ENCODE results near the gene VKORC1.
A peak's percentile ranks its signal among the peaks of the same experiment; 100 is the strongest.

The VKORC1 gene

GRCh38 chr16:31109622-31110021 lies 15.0 kb upstream of the VKORC1 start:
- Histone ChIP-seq H2AFZ (no peak overlapping the region), H3K27me3 (ENCODE audit: control insufficient read depth, insufficient read depth, low read length) (no peaks in the 10 kb centered on the region), H3K79me2 (peaks cover 3% of the 10 kb centered on the region), H3K4me1 (peaks cover 3% of the 10 kb centered on the region), H3K9ac (no peak overlapping the region), H3K4me3 (ENCODE audit: low read depth, low read length) (no peak overlapping the region), H3K36me3 (ENCODE audit: control insufficient read depth, insufficient read depth, low read length) (no peaks in the 10 kb centered on the region), H3K9me3 (ENCODE audit: control insufficient read depth, low read length) (no peaks in the 10 kb centered on the region), H3K4me2 (ENCODE audit: low read length) (no peak overlapping the region), H3K27ac (no peak overlapping the region)
- TF ChIP-seq CTCF (IDR thresholded peaks at IDR 0.05) = no peak

GRCh38 chr16:31108794-31109558 lies 14.4 kb upstream of the VKORC1 start:
- H3K27ac ChIP-seq = peak overlapping the region; percentile 53
- H3K36me3 ChIP-seq (ENCODE audit: control insufficient read depth, insufficient read depth, low read length) = no peaks in the 10 kb centered on the region
- H3K9me3 ChIP-seq (ENCODE audit: control insufficient read depth, low read length) = no peaks in the 10 kb centered on the region
- peaks cover 3% of the 10 kb centered on the region for H3K4me1 ChIP-seq
- H2AFZ ChIP-seq = peak overlapping the region; percentile 94
- H3K4me2 ChIP-seq (ENCODE audit: low read length) = peak overlapping the region; percentile 74
- peaks cover 3% of the 10 kb centered on the region for H3K79me2 ChIP-seq
- H3K27me3 ChIP-seq (ENCODE audit: control insufficient read depth, insufficient read depth, low read length) = no peaks in the 10 kb centered on the region
- H3K9ac ChIP-seq = no peak overlapping the region
- TF ChIP-seq CTCF (IDR thresholded peaks at IDR 0.05) = no peak
- peak overlapping the region; percentile 85 for H3K4me3 ChIP-seq (ENCODE audit: low read depth, low read length)

GRCh38 chr16:31108035-31108793 lies 13.6 kb upstream of the VKORC1 start, which contains the start of gene BCKDK:
BCKDK (plus strand) TSS chr16:31108386; CDS start chr16:31109224, 838 bp downstream.
- peak within 1 kb of the TSS; percentile 94 for H2AFZ ChIP-seq
- no peak for TF ChIP-seq CTCF (IDR thresholded peaks at IDR 0.05)

GRCh38 chr16:31107465-31107867 lies 12.9 kb upstream of the VKORC1 start:
- H2AFZ ChIP-seq = no peak overlapping the region
- H3K27me3 ChIP-seq (ENCODE audit: control insufficient read depth, insufficient read depth, low read length) = no peaks in the 10 kb centered on the region
- H3K9ac ChIP-seq = no peak overlapping the region
- H3K4me3 ChIP-seq (ENCODE audit: low read depth, low read length) = no peak overlapping the region
- TF ChIP-seq CTCF (IDR thresholded peaks at IDR 0.05) = no peak
- peaks cover 3% of the 10 kb centered on the region for H3K4me1 ChIP-seq
- no peak overlapping the region for H3K27ac ChIP-seq
- no peaks in the 10 kb centered on the region for H3K9me3 ChIP-seq (ENCODE audit: control insufficient read depth, low read length)
- H3K36me3 ChIP-seq (ENCODE audit: control insufficient read depth, insufficient read depth, low read length) = no peaks in the 10 kb centered on the region
- H3K4me2 ChIP-seq (ENCODE audit: low read length) = no peak overlapping the region
- H3K79me2 ChIP-seq = peaks cover 3% of the 10 kb centered on the region

More at GRCh38 chr16:31108035-31108793, 13.6 kb upstream of the VKORC1 start, which contains the start of gene BCKDK:
- Histone ChIP-seq H3K9me3 (ENCODE audit: control insufficient read depth, low read length) (no peaks in the 10 kb centered on the region), H3K9ac (peak within 1 kb of the TSS; percentile 85), H3K27ac (peak within 1 kb of the TSS; percentile 53), H3K4me1 (peaks cover 3% of the 10 kb centered on the region), H3K79me2 (peaks cover 3% of the 10 kb centered on the region), H3K4me3 (ENCODE audit: low read depth, low read length) (peak within 1 kb of the TSS; percentile 85), H3K27me3 (ENCODE audit: control insufficient read depth, insufficient read depth, low read length) (no peaks in the 10 kb centered on the region), H3K36me3 (ENCODE audit: control insufficient read depth, insufficient read depth, low read length) (no peaks in the 10 kb centered on the region), H3K4me2 (ENCODE audit: low read length) (peak within 1 kb of the TSS; percentile 74)
